T47D (cell line): ENCODE results near the gene COL18A1.

Experiments used
- DNase-seq, 2 experiments: peaks; one replicate each; pipeline versions ENCODE4 v3.0.0 to v3.0.0-alpha.2; 2011 to 2012; ENCODE audit warnings: low read depth in 1 of 2, low spot score in 1 of 2
- JUND ChIP-seq: IDR thresholded peaks from 2 replicates; pipeline ENCODE4 v1.6.1; 2012; ENCODE audit warnings: low read depth
- in situ Hi-C: cut with HindIII; loops from 2 replicates; pipeline ENCODE4 v1.10.0; 2016; ENCODE audit warnings: low sequenced_read_pairs, low pct_unique_long_range_greater_than_20kb

The COL18A1 gene

GRCh38 chr21:45509566-45510465 lies 104.9 kb downstream of the COL18A1 start:
- DNase-seq: no peak
- no peak for TF ChIP-seq JUND
- in situ Hi-C loops: no loop called here

- in situ Hi-C loops: no loop called here
- no peak for TF ChIP-seq JUND
- DNase-seq: no peak
Measured at GRCh38 chr21:45510466-45510955, 105.5 kb downstream of the COL18A1 start.

- no peak for DNase-seq
- in situ Hi-C loops: no loop called here
- TF ChIP-seq JUND: no peak
Measured at GRCh38 chr21:45511007-45511406, 106.0 kb downstream of the COL18A1 start.

- TF ChIP-seq JUND: no peak
- in situ Hi-C loops: no loop called here
- DNase-seq: no peak
Measured at GRCh38 chr21:45511661-45512431, 106.9 kb downstream of the COL18A1 start.

GRCh38 chr21:45512626-45513002 lies 107.6 kb downstream of the COL18A1 start:
- in situ Hi-C loops: no loop called here
- no peak for DNase-seq
- TF ChIP-seq JUND: no peak

- peak; percentile 93 to 97 for DNase-seq
- in situ Hi-C loops: no loop called here
Measured at GRCh38 chr21:45513003-45513717, 108.2 kb downstream of the COL18A1 start.

GRCh38 chr21:45513741-45514310 lies 108.9 kb downstream of the COL18A1 start:
- DNase-seq: no peak
- in situ Hi-C loops: no loop called here
- no peak for TF ChIP-seq JUND

More at GRCh38 chr21:45513003-45513717, 108.2 kb downstream of the COL18A1 start:
- no peak; the same call in 1 of the 2 replicates for TF ChIP-seq JUND

GRCh38 chr21:45514311-45515021 lies 109.5 kb downstream of the COL18A1 start:
- in situ Hi-C loops: no loop called here
- TF ChIP-seq JUND: no peak
- no peak for DNase-seq

- in situ Hi-C loops: no loop called here
- peak in 1 of 2 experiments; percentile 73 for DNase-seq
- no peak for TF ChIP-seq JUND
Measured at GRCh38 chr21:45515241-45516061, 110.5 kb downstream of the COL18A1 start.

GRCh38 chr21:45516071-45516670 lies 111.2 kb downstream of the COL18A1 start:
- in situ Hi-C loops: no loop called here
- no peak for TF ChIP-seq JUND
- no peak for DNase-seq

GRCh38 chr21:45516671-45517151 lies 111.7 kb downstream of the COL18A1 start:
- TF ChIP-seq JUND: no peak
- in situ Hi-C loops: no loop called here
- DNase-seq: no peak
